RCC 7860 (cell line): ENCODE results near the gene MOB2.

Experiments
- DNase-seq: peaks from one replicate; pipeline ENCODE4 v3.0.0-alpha.2; 2015; ENCODE audit warnings: low spot score
- FAIRE-seq: peaks from 2 replicates; lab custom pipeline; 2012; peaks lifted over from hg19 to GRCh38; lab: Jason Lieb, UNC

The MOB2 gene

GRCh38 chr11:1475841-1476240 is 10.7 kb downstream of the MOB2 start:
- no peak for FAIRE-seq
- DNase-seq = no peak

GRCh38 chr11:1473786-1474185 is 12.8 kb downstream of the MOB2 start:
- FAIRE-seq = no peak
- no peak for DNase-seq

- DNase-seq = no peak
- FAIRE-seq = no peak
Measured at GRCh38 chr11:1473011-1473628, 13.5 kb downstream of the MOB2 start.

- DNase-seq = no peak
- FAIRE-seq = no peak
Measured at GRCh38 chr11:1472180-1473005, 14.2 kb downstream of the MOB2 start.

- FAIRE-seq = no peak
- DNase-seq = no peak
Measured at GRCh38 chr11:1471736-1472135, 14.8 kb downstream of the MOB2 start.

- no peak for DNase-seq
- FAIRE-seq = no peak
Measured at GRCh38 chr11:1470681-1471611, 15.6 kb downstream of the MOB2 start.

- FAIRE-seq = no peak
- DNase-seq = no peak
Measured at GRCh38 chr11:1469911-1470680, 16.5 kb downstream of the MOB2 start.

GRCh38 chr11:1469287-1469910 is 17.2 kb downstream of the MOB2 start:
- FAIRE-seq (no peak), DNase-seq (no peak)

GRCh38 chr11:1468473-1469066 is 18.0 kb downstream of the MOB2 start:
- DNase-seq (no peak), FAIRE-seq (no peak)

GRCh38 chr11:1468002-1468401 is 18.6 kb downstream of the MOB2 start:
- FAIRE-seq (no peak), DNase-seq (no peak)

GRCh38 chr11:1467270-1467669 is 19.3 kb downstream of the MOB2 start:
- FAIRE-seq (no peak), DNase-seq (no peak)

- no peak for FAIRE-seq
- no peak for DNase-seq
Measured at GRCh38 chr11:1466784-1467183, 19.8 kb downstream of the MOB2 start.

GRCh38 chr11:1463056-1463455 is 23.5 kb downstream of the MOB2 start:
- FAIRE-seq = no peak
- no peak for DNase-seq

- no peak for DNase-seq
- FAIRE-seq = no peak
Measured at GRCh38 chr11:1462698-1462975, 23.9 kb downstream of the MOB2 start.

- no peak for DNase-seq
- FAIRE-seq = no peak
Measured at GRCh38 chr11:1461826-1462697, 24.5 kb downstream of the MOB2 start.

GRCh38 chr11:1460986-1461825 is 25.4 kb downstream of the MOB2 start:
- DNase-seq (no peak), FAIRE-seq (no peak)

- DNase-seq (no peak), FAIRE-seq (no peak)
Measured at GRCh38 chr11:1460396-1460985, 26.1 kb downstream of the MOB2 start.
